HCT116 (cell line): ENCODE measurements around the gene ANKRD62. TPM values are rescaled to one million over a fixed set of nuclear protein-coding genes. Genes with fewer than 3 reads are reported as not detected.

Experiments used
- total RNA-seq: library from RNA; stranded (reverse); gene quantifications from one replicate; pipeline ENCODE4 v1.2.1, GENCODE V29; 2021; ENCODE audit not compliant: unreplicated experiment

Gene ANKRD62
- total RNA-seq, 1 experiment from 2014 or later, result 0.34 TPM

Other genes with a start within 250 kb of the ANKRD62 start
- 30.3 TPM for gene CHMP1B, start 242.4 kb upstream of the ANKRD62 start, total RNA-seq
- gene MPPE1, start 185.5 kb upstream of the ANKRD62 start, total RNA-seq, result 21.4 TPM
- gene IMPA2, start 112.3 kb upstream of the ANKRD62 start, total RNA-seq, result 32.5 TPM
- gene CIDEA, start 160.5 kb downstream of the ANKRD62 start, total RNA-seq, result not detected
- gene TUBB6, start 214.4 kb downstream of the ANKRD62 start, total RNA-seq, result 87.4 TPM